ENCODE results near the gene COX14.
A peak's percentile ranks its signal among the peaks of the same experiment; 100 is the strongest.

The COX14 gene

DNA sequence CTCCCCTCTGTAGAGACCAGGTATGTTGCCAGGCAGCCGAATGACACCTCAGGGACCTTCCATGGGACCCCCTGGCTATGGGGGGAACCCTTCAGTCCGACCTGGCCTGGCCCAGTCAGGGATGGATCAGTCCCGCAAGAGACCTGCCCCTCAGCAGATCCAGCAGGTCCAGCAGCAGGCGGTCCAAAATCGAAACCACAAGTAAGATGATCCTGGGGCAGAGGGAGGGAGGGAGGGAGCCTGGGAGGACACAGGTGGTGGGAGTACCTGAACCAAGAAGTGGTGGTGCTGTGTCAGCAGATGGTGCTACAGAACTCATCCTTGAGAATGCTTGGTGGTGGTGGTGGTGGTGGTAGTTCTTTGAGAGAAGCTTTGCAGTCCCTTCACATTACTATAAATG lies 25.9 kb upstream of the COX14 start:
- Histone ChIP-seq H3K36me3 (ENCODE audit: control insufficient read depth, insufficient read depth, low read length) (peaks cover 16% of the 10 kb centered on the region), H3K27me3 (replicated peaks; ENCODE audit: control insufficient read depth, insufficient read depth, low read length) (no peaks in the 10 kb centered on the region), H3K4me3 (replicated peaks; ENCODE audit: low read depth, low read length) (peak overlapping the region; percentile 69)
- no peak for TF ChIP-seq CTCF (IDR thresholded peaks at IDR 0.05; ENCODE audit: insufficient read depth, low read length, poor library complexity, severe bottlenecking)
- DNase-seq (ENCODE audit: extremely low read depth, insufficient read length) = no peak

GRCh38 chr12:50087151-50087550 lies 24.9 kb upstream of the COX14 start:
- no peak for TF ChIP-seq CTCF (IDR thresholded peaks at IDR 0.05; ENCODE audit: insufficient read depth, low read length, poor library complexity, severe bottlenecking)
- H3K36me3 ChIP-seq (ENCODE audit: control insufficient read depth, insufficient read depth, low read length) = peaks cover 17% of the 10 kb centered on the region
- no peak overlapping the region for H3K4me3 ChIP-seq (replicated peaks; ENCODE audit: low read depth, low read length)
- H3K27me3 ChIP-seq (replicated peaks; ENCODE audit: control insufficient read depth, insufficient read depth, low read length) = no peaks in the 10 kb centered on the region
- no peak for DNase-seq (ENCODE audit: extremely low read depth, insufficient read length)

DNA sequence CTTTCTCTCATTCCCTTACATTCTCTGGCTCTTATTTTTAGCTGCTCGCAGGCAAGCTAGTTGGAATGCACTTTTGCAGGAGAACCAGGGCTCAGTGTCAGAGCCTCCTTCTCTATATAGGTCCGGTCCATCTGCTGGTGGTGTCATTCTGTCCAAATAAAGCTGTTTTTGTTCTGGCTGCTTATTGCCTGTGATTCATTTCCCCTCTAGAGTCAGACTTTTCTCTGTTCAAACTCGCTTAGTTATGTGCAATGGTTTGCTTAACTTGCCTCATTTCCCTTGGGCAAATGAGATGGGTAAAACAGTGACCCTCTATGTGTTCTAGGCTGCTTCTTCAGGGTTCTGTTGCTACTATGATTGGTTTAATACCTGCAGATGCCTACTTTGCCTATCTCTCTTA lies 24.0 kb upstream of the COX14 start:
- Histone ChIP-seq H3K27me3 (replicated peaks; ENCODE audit: control insufficient read depth, insufficient read depth, low read length) (no peaks in the 10 kb centered on the region), H3K36me3 (ENCODE audit: control insufficient read depth, insufficient read depth, low read length) (peaks cover 17% of the 10 kb centered on the region), H3K4me3 (replicated peaks; ENCODE audit: low read depth, low read length) (no peak overlapping the region)
- TF ChIP-seq CTCF (IDR thresholded peaks at IDR 0.05; ENCODE audit: insufficient read depth, low read length, poor library complexity, severe bottlenecking) = no peak
- DNase-seq (ENCODE audit: extremely low read depth, insufficient read length) = no peak

GRCh38 chr12:50088577-50089335 lies 23.3 kb upstream of the COX14 start:
- H3K36me3 ChIP-seq (ENCODE audit: control insufficient read depth, insufficient read depth, low read length) = peaks cover 19% of the 10 kb centered on the region
- peak; percentile 84 for TF ChIP-seq CTCF (IDR thresholded peaks at IDR 0.05; ENCODE audit: insufficient read depth, low read length, poor library complexity, severe bottlenecking)
- no peak overlapping the region for H3K4me3 ChIP-seq (replicated peaks; ENCODE audit: low read depth, low read length)
- no peaks in the 10 kb centered on the region for H3K27me3 ChIP-seq (replicated peaks; ENCODE audit: control insufficient read depth, insufficient read depth, low read length)
- DNase-seq (ENCODE audit: extremely low read depth, insufficient read length) = no peak

GRCh38 chr12:50089730-50090129 lies 22.3 kb upstream of the COX14 start:
- no peak overlapping the region for H3K4me3 ChIP-seq (replicated peaks; ENCODE audit: low read depth, low read length)
- no peak for TF ChIP-seq CTCF (IDR thresholded peaks at IDR 0.05; ENCODE audit: insufficient read depth, low read length, poor library complexity, severe bottlenecking)
- H3K27me3 ChIP-seq (replicated peaks; ENCODE audit: control insufficient read depth, insufficient read depth, low read length) = no peaks in the 10 kb centered on the region
- no peak for DNase-seq (ENCODE audit: extremely low read depth, insufficient read length)
- peaks cover 24% of the 10 kb centered on the region for H3K36me3 ChIP-seq (ENCODE audit: control insufficient read depth, insufficient read depth, low read length)

GRCh38 chr12:50090391-50090790 lies 21.6 kb upstream of the COX14 start:
- Histone ChIP-seq H3K36me3 (ENCODE audit: control insufficient read depth, insufficient read depth, low read length) (peaks cover 24% of the 10 kb centered on the region), H3K4me3 (replicated peaks; ENCODE audit: low read depth, low read length) (no peak overlapping the region), H3K27me3 (replicated peaks; ENCODE audit: control insufficient read depth, insufficient read depth, low read length) (no peaks in the 10 kb centered on the region)
- no peak for DNase-seq (ENCODE audit: extremely low read depth, insufficient read length)
- no peak for TF ChIP-seq CTCF (IDR thresholded peaks at IDR 0.05; ENCODE audit: insufficient read depth, low read length, poor library complexity, severe bottlenecking)

Measured in GM06990 (cell line).